Peyer's patch (tissue), 4 donors: Measurements from ENCODE around the gene LRRC25. TPM values are rescaled to one million over a fixed set of nuclear protein-coding genes. Genes with fewer than 3 reads are reported as not detected.

Experiments used
- DNase-seq, 3 donors: peaks; one replicate each; pipeline ENCODE4 v3.0.0-alpha.2; 2017 to 2019
- H3K27ac ChIP-seq, 4 donors: fragments of 200-600 bp; sonication (generic); one replicate each; pipeline ENCODE4 v1.5.1; 2016 to 2019
- H3K27me3 ChIP-seq, 2 donors: fragments of 200-600 bp; sonication (generic); one replicate each; pipeline ENCODE4 v1.5.1; 2019
- H3K36me3 ChIP-seq, 3 donors: fragments of 200-600 bp; sonication (generic); one replicate each; pipeline ENCODE4 v1.5.1; 2016 to 2019
- H3K4me1 ChIP-seq, 4 donors: fragments of 200-600 bp; sonication (generic); one replicate each; pipeline ENCODE4 v1.5.1; 2016 to 2019
- H3K4me3 ChIP-seq, 4 donors: fragments of 200-600 bp; sonication (generic); 1 replicate in 3 of 4; 2 replicates in 1 of 4; pipeline ENCODE4 v1.5.1; 2016 to 2019; ENCODE audit warnings: mild to moderate bottlenecking in 1 of 4
- H3K9me3 ChIP-seq, 4 donors: fragments of 200-600 bp; sonication (generic); one replicate each; pipeline ENCODE4 v1.5.1; 2016 to 2019; ENCODE audit warnings: mild to moderate bottlenecking in 1 of 4
- POLR2A ChIP-seq, 2 donors: fragments of 450-650 bp; IDR thresholded peaks; one replicate each; pipeline ENCODE4 v1.5.1; 2017; ENCODE audit warnings: antibody characterized with exemption in 2 of 2, mild to moderate bottlenecking in 2 of 2, moderate library complexity in 2 of 2
- total RNA-seq, 4 donors: library from RNA; depleted of rRNA; stranded (reverse); fragments of >200 nt; gene quantifications; one replicate each; pipeline ENCODE4 v1.1.0, GENCODE V29; 2016
- TF ChIP-seq, protein P1 (sequence below), 6 experiments: fragments of 450-650 bp in 4 of 6; fragments of 200-600 bp in 2 of 6; sonication (generic) in 1 of 6; IDR thresholded peaks; one replicate each; pipeline ENCODE4 v1.5.1; 2017 to 2019; ENCODE audit warnings: antibody characterized with exemption in 6 of 6, mild to moderate bottlenecking in 3 of 6, moderate library complexity in 1 of 6

The LRRC25 gene
- total RNA-seq, 4 donors from 2014 or later = 2.5 to 4.2 (median 3.6) TPM

DNA sequence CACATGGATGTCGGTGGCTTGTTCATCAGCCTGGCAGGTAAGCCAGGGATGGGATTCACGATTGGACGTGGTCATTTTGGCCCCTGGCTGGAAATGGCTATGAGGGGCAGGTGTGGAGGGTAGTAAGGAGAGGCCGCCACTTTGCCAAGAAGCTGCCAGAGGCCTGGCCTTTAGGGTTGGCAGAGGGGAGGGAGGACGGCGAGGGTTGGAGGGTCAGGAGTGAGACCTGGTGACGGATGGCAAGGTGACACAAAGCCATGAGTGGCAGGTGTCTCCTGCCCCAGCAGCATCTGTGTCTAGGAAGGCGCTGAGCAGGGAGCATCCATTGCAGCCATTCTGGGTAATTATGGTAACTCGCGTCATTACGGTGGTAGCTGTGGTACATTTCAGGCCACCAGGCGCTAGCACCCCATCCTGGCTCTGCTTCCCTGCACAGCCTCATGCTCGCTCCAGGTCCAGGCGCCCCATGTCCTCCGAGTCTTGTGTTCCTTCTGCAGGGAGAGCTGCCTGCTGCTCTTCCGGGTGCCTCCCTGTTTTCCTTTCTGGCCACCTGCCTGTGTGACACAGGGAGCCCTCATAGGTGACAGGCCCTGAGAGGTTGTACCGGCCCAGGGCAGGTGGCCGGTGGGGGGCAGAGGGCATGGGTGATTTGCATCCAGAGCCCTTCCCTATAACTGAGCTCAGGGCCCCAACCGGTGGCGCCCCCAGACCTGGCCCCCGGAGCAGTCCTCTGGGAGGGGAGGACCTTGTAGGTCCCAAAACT, 26.0 kb upstream of the LRRC25 start:
- H3K4me3 ChIP-seq = no peak overlapping the region
- DNase-seq = no peak
- H3K27ac ChIP-seq = peak overlapping the region in 3 of 4 donors; percentile 9 to 64 (median 16)
- H3K4me1 ChIP-seq = peaks cover 6 to 75% (median 29%) of the 10 kb centered on the region in 4 donors
- no peaks in the 10 kb centered on the region for H3K9me3 ChIP-seq
- TF ChIP-seq POLR2A (IDR thresholded peaks at IDR 0.05) = no peak
- TF ChIP-seq, protein P1, sequence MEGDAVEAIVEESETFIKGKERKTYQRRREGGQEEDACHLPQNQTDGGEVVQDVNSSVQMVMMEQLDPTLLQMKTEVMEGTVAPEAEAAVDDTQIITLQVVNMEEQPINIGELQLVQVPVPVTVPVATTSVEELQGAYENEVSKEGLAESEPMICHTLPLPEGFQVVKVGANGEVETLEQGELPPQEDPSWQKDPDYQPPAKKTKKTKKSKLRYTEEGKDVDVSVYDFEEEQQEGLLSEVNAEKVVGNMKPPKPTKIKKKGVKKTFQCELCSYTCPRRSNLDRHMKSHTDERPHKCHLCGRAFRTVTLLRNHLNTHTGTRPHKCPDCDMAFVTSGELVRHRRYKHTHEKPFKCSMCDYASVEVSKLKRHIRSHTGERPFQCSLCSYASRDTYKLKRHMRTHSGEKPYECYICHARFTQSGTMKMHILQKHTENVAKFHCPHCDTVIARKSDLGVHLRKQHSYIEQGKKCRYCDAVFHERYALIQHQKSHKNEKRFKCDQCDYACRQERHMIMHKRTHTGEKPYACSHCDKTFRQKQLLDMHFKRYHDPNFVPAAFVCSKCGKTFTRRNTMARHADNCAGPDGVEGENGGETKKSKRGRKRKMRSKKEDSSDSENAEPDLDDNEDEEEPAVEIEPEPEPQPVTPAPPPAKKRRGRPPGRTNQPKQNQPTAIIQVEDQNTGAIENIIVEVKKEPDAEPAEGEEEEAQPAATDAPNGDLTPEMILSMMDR (IDR thresholded peaks at IDR 0.05) = no peak
- no peaks in the 10 kb centered on the region for H3K27me3 ChIP-seq
- H3K36me3 ChIP-seq = no peaks in the 10 kb centered on the region

DNA sequence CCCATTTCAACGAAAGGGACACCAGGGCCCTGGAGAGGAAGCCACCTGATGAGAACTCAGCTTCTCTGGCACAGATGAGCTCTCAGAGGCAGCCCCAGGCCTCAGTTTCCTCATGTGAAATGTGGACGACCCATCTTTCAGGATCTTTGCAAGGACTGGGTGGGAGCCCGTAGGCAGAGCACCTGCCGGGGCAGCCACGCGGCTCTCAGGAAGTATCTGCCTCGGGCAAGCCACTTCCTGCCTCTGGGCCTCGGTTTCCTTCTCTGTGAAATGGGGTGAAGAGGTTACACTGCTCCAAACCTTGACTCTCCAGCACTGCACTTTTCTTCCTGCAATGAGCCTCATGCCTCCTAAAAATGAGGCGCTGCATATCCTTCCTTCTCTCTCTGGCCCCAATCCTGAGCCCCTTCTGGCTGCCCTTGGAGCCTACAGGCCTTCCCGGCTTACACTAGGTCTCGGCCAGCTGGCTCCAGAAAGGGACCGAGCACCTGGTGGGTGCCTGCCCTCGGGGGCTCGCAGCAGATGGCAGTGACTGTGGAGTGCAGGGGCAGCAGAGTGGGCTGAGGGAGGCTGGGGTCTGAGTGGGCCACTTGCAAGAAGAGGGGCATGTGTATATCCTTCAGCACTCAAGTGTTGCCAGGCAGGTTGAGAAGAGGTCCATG, 25.2 kb upstream of the LRRC25 start:
- H3K4me3 ChIP-seq = peak overlapping the region in 1 of 4 donors; percentile 9
- peaks cover 11 to 75% (median 34%) of the 10 kb centered on the region in 4 donors for H3K4me1 ChIP-seq
- H3K36me3 ChIP-seq = no peaks in the 10 kb centered on the region
- no peaks in the 10 kb centered on the region for H3K9me3 ChIP-seq
- peaks cover 0 to 2% of the 10 kb centered on the region in 2 donors for H3K27me3 ChIP-seq
- peak overlapping the region in 3 of 4 donors; percentile 16 to 64 (median 16) for H3K27ac ChIP-seq
- peak in 2 of 3 donors; percentile 57 to 80 for DNase-seq
- no peak for TF ChIP-seq POLR2A (IDR thresholded peaks at IDR 0.05)
- TF ChIP-seq, protein P1 (IDR thresholded peaks at IDR 0.05) = no peak

DNA sequence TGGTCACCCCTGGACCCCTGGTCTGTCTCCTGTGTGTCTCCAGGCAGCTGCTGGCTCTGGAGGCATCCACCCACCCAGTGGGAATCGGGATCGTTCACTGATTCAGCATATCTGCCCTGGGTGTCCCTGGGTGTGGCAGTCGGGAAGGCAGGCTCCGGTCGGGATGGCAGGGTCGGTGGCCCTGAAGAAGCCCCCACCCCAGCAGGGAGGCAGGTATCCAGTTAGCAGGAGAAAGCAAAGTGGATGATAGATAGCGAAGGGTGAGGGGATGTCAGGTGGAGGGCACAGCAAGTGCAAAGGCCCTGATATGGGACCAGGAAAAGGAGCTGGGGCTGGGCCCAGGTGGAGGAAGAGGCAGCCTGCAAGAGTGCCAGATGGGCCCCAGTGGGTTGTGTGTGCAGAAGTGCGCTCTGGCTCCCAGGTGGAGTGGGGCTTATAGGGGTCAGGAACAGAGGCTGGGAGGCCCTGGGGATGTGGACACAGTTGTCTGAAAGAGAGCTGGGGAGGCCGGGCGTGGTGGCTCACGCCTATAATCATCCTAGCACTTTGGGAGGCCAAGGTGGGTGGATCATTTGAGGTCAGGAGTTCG, 24.0 kb upstream of the LRRC25 start:
- Histone ChIP-seq H3K27me3 (peaks cover 0 to 13% of the 10 kb centered on the region in 2 donors), H3K27ac (peak overlapping the region in 2 of 4 donors; percentile 78 to 89), H3K4me3 (no peak overlapping the region), H3K36me3 (no peaks in the 10 kb centered on the region), H3K9me3 (no peaks in the 10 kb centered on the region), H3K4me1 (peaks cover 11 to 81% (median 46%) of the 10 kb centered on the region in 4 donors)
- TF ChIP-seq, protein P1 (IDR thresholded peaks at IDR 0.05) = no peak
- no peak for TF ChIP-seq POLR2A (IDR thresholded peaks at IDR 0.05)
- DNase-seq = peak in 1 of 3 donors; percentile 50

DNA sequence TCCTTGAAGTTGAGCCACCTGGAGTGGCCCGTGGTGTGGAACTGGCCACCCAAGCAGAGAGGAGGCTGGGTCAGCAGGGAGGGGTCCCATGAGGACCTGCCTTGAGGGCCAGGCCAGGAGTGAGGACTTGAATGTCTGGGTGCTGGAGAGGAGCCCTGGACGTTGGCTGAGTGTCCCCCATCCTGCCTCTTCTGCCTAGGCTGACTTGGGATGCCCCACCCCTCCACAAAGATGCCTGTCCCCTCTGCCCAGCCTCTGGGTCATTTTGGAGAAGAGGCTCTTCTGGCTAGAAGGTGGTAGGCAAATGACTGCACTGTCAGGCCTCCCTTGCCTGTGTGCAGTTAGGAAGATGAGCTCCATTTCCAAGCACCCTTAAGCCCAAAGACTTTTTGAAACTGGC, 23.5 kb upstream of the LRRC25 start:
- no peak for DNase-seq
- Histone ChIP-seq H3K9me3 (no peaks in the 10 kb centered on the region), H3K4me3 (peak overlapping the region in 1 of 4 donors; percentile 63), H3K27ac (peak overlapping the region in 3 of 4 donors; percentile 78 to 91 (median 89)), H3K27me3 (peaks cover 0 to 13% of the 10 kb centered on the region in 2 donors), H3K4me1 (peaks cover 11 to 81% (median 49%) of the 10 kb centered on the region in 4 donors), H3K36me3 (no peaks in the 10 kb centered on the region)
- TF ChIP-seq POLR2A (IDR thresholded peaks at IDR 0.05) = no peak
- TF ChIP-seq, protein P1 (IDR thresholded peaks at IDR 0.05) = no peak

DNA sequence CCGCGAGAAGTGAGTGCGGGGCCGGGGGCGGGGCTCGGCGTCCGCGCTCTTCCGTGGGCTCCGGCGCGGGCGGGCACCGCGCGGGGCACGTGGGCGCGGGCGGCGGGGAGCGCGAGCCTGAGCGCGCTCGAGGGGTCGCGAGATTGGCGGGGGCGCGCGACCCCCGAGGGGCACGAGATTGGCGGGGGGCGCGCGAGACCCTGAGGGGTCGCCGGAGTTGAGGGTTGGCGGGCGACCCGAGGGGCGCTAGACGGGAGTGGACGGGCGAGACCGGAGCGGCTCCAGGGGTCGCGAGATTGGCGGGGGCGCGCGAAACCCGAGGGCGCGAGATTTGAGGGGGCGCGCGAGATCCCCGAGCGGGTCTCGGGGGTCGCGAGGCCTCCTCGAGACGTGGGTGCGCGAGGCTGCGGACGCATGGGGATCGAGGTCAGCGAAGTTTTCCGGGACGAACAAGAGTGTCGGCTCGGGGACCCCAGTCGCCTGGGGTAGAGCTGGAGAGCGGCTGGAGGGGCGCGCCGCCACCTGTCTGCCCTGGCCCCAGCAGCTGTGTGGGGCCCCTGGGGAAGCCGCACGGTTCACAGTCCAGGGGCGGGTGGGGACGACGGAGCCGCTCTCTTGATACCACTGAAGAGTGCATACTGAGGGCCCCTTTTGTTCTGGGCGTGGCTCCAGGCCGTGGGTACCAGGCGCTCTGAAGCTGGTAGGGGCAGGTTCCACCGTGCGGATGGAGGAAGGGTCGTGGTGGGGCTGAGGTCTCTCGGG, 22.5 kb upstream of the LRRC25 start:
- TF ChIP-seq, protein P1 (IDR thresholded peaks at IDR 0.05) = no peak
- TF ChIP-seq POLR2A (IDR thresholded peaks at IDR 0.05) = no peak
- peak overlapping the region; percentile 78 to 91 (median 86) for H3K27ac ChIP-seq
- H3K4me1 ChIP-seq = peaks cover 11 to 87% (median 53%) of the 10 kb centered on the region in 4 donors
- H3K9me3 ChIP-seq = no peaks in the 10 kb centered on the region
- peak overlapping the region; percentile 60 to 81 (median 70) for H3K4me3 ChIP-seq
- DNase-seq = peak; percentile 62 to 79 (median 74)
- H3K36me3 ChIP-seq = no peaks in the 10 kb centered on the region
- H3K27me3 ChIP-seq = peaks cover 0 to 13% of the 10 kb centered on the region in 2 donors
